ENCODE data around the gene GSE1. TPM values are rescaled to one million over a fixed set of nuclear protein-coding genes. Genes with fewer than 3 reads are reported as not detected.

Gene GSE1
- total RNA-seq, 4 donors from 2014 or later, result 100 to 139 (median 120) TPM

DNA sequence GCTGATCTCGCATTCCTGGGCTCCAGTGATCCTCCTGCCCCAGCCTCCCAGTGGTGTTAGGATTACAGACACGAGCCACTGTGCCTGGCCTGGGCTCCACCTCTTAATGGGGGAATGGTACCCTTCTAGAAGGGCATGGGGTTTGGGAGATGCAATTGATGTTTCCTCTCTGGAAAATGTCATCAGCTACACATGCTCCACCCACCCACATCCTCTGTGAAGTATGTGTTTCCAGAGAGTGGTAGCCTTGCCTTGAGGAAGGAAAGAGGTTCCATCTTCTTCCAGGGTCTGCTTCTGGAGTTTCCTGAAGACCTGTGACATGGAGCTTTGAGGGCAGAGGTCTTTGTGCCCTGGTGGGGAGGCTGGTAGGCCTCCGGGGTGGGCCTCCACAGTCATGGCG is 45.2 kb upstream of the GSE1 start:
- Histone ChIP-seq H3K4me1 (peaks cover 42 to 87% (median 78%) of the 10 kb centered on the region in 4 donors), H3K9me3 (no peaks in the 10 kb centered on the region), H3K36me3 (no peaks in the 10 kb centered on the region), H3K27ac (peak overlapping the region; percentile 84 to 96 (median 87)), H3K27me3 (no peaks in the 10 kb centered on the region), H3K4me3 (no peak overlapping the region)
- WGBS, 2 donors (ENCODE audit: low coverage in 1 of 2), result 91 to 100% methylated on average over 1 to 4 of the region's 4 CpGs
- in situ Hi-C loops (cut with MboI; ENCODE audit: low pct_ligation_motif_present in 1 of 4, low pct_unique_long_range_greater_than_20kb in 1 of 4, low sequenced_read_pairs in 3 of 4), result no loop called here
- DNase-seq, result no peak
- no peak for TF ChIP-seq POLR2AphosphoS5 (IDR thresholded peaks at IDR 0.05)
- TF ChIP-seq, protein P1, sequence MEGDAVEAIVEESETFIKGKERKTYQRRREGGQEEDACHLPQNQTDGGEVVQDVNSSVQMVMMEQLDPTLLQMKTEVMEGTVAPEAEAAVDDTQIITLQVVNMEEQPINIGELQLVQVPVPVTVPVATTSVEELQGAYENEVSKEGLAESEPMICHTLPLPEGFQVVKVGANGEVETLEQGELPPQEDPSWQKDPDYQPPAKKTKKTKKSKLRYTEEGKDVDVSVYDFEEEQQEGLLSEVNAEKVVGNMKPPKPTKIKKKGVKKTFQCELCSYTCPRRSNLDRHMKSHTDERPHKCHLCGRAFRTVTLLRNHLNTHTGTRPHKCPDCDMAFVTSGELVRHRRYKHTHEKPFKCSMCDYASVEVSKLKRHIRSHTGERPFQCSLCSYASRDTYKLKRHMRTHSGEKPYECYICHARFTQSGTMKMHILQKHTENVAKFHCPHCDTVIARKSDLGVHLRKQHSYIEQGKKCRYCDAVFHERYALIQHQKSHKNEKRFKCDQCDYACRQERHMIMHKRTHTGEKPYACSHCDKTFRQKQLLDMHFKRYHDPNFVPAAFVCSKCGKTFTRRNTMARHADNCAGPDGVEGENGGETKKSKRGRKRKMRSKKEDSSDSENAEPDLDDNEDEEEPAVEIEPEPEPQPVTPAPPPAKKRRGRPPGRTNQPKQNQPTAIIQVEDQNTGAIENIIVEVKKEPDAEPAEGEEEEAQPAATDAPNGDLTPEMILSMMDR (IDR thresholded peaks at IDR 0.05), result no peak
- TF ChIP-seq EP300 (IDR thresholded peaks at IDR 0.05; ENCODE audit: low read depth), result no peak
- TF ChIP-seq POLR2A (IDR thresholded peaks at IDR 0.05), result no peak
- intact Hi-C loops (cut with DNase I; ENCODE audit: low total_unique reads), result no loop called here

DNA sequence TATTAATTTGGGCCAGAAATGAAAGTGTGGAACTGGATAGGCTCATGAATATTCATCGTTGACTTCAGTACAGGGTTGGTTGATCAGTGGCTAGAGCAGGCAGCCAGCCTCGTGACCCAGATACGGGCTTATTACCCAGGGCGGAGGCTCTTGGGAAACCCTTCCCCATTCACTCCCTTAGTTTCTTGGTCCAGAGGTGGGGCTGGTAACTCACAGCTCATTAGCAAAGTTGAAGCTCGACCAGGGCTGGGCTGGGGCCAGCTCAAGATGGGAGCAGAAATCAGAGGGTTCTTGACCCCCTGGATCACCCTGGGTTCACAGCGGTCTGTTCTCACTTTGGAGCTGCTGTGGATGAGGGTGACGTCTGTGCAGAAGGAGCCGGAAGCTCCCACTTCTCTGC is 44.6 kb upstream of the GSE1 start:
- Histone ChIP-seq H3K36me3 (no peaks in the 10 kb centered on the region), H3K27ac (peak overlapping the region; percentile 84 to 96 (median 87)), H3K9me3 (no peaks in the 10 kb centered on the region), H3K4me3 (no peak overlapping the region), H3K27me3 (no peaks in the 10 kb centered on the region), H3K4me1 (peaks cover 47 to 87% (median 76%) of the 10 kb centered on the region in 4 donors)
- in situ Hi-C loops (cut with MboI; ENCODE audit: low pct_ligation_motif_present in 1 of 4, low pct_unique_long_range_greater_than_20kb in 1 of 4, low sequenced_read_pairs in 3 of 4), result no loop called here
- peak; percentile 84 for DNase-seq
- 69% methylated on average over 8 of the region's 8 CpGs; no CpG with 5 or more reads in 1 of the 2 donors for WGBS, 2 donors (ENCODE audit: low coverage in 1 of 2)
- intact Hi-C loops (cut with DNase I; ENCODE audit: low total_unique reads), result no loop called here
- TF ChIP-seq POLR2AphosphoS5 (IDR thresholded peaks at IDR 0.05) (peak; percentile 35 to 63 (median 56)), POLR2A (IDR thresholded peaks at IDR 0.05) (peak; percentile 45), EP300 (IDR thresholded peaks at IDR 0.05; ENCODE audit: low read depth) (no peak)
- TF ChIP-seq, protein P1 (IDR thresholded peaks at IDR 0.05), result no peak

DNA sequence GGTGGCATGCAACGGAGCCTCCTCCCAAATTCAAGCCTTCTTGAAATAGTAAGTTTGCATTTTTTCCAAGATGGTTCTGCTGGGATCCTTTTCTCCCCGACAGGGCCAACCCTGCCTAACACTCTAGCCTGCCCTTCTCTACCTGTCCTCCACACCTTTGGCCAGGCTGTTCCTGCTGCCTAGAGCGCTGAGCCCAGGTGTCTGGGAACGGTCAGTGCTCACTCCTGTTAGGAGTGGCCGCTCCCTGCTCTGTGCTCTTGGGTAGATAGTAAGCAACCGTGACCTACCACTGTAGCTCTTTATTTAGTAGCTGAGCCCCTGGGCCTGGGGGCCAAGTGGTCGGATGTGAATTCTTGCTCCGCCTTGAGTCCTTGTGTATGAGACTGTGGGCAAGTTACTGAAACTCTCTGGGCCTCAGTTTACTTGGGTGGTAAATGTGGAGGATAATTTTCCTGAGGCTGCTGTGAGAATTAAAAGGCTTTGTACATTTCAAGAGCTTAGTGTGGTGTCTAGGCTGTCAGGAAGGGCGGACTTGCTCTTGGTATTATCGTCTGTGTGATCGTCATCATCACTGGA is 44.0 kb upstream of the GSE1 start:
- TF ChIP-seq, protein P1 (IDR thresholded peaks at IDR 0.05), result no peak
- TF ChIP-seq POLR2A (IDR thresholded peaks at IDR 0.05), result no peak
- no peak for TF ChIP-seq EP300 (IDR thresholded peaks at IDR 0.05; ENCODE audit: low read depth)
- TF ChIP-seq POLR2AphosphoS5 (IDR thresholded peaks at IDR 0.05), result no peak
- in situ Hi-C loops (cut with MboI; ENCODE audit: low pct_ligation_motif_present in 1 of 4, low pct_unique_long_range_greater_than_20kb in 1 of 4, low sequenced_read_pairs in 3 of 4) (no loop called here), intact Hi-C loops (cut with DNase I; ENCODE audit: low total_unique reads) (no loop called here)
- H3K36me3 ChIP-seq, result no peaks in the 10 kb centered on the region
- WGBS, 2 donors (ENCODE audit: low coverage in 1 of 2), result 87 to 100% methylated on average over 1 to 11 of the region's 11 CpGs
- no peak for DNase-seq
- no peaks in the 10 kb centered on the region for H3K9me3 ChIP-seq
- H3K4me1 ChIP-seq, result peaks cover 48 to 87% (median 76%) of the 10 kb centered on the region in 4 donors
- no peaks in the 10 kb centered on the region for H3K27me3 ChIP-seq
- peak overlapping the region; percentile 84 to 96 (median 87) for H3K27ac ChIP-seq
- no peak overlapping the region for H3K4me3 ChIP-seq

DNA sequence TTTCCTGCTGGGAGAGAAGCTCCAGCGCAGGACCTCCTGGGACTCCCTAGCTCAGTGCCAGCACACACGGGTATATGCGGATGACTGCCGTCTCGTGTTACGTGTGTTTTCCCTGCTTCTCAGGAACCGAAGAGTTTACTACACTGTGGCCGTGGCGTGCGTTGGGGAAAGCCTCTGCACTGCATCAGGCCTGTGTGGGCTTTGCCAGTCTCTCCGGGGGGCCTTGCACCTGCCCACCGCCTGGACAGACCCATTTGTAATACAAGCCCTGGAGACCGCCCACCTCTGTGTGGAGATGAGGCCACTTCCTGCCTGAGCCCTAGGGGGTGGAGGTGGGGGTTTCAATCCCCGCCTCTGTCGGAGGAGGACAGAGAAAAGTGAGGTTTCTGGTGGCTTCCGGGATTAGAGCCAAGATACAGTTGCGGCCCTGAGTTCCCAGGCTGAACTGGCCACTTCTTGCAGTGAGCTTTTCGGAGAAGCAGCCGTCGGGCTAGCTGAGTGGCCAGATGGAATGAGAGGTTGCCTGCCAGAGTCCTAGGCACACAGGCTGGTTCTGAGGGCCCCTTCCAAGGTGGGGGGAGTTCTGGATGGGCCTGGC is 43.4 kb upstream of the GSE1 start:
- peak overlapping the region; percentile 84 to 96 (median 87) for H3K27ac ChIP-seq
- WGBS, 2 donors (ENCODE audit: low coverage in 1 of 2), result 67% methylated on average over 20 of the region's 20 CpGs; no CpG with 5 or more reads in 1 of the 2 donors
- H3K27me3 ChIP-seq, result no peaks in the 10 kb centered on the region
- H3K4me1 ChIP-seq, result peaks cover 51 to 87% (median 78%) of the 10 kb centered on the region in 4 donors
- TF ChIP-seq POLR2AphosphoS5 (IDR thresholded peaks at IDR 0.05) (peak in 1 of 3 donors; percentile 9), EP300 (IDR thresholded peaks at IDR 0.05; ENCODE audit: low read depth) (no peak)
- intact Hi-C loops (cut with DNase I; ENCODE audit: low total_unique reads), result no loop called here
- H3K36me3 ChIP-seq, result no peaks in the 10 kb centered on the region
- in situ Hi-C loops (cut with MboI; ENCODE audit: low pct_ligation_motif_present in 1 of 4, low pct_unique_long_range_greater_than_20kb in 1 of 4, low sequenced_read_pairs in 3 of 4), result no loop called here
- peak overlapping the region in 1 of 4 donors; percentile 1 for H3K4me3 ChIP-seq
- H3K9me3 ChIP-seq, result no peaks in the 10 kb centered on the region
- DNase-seq, result peak; percentile 68
